ENCODE results near the gene HIGD2B.
A peak's percentile ranks its signal among the peaks of the same experiment; 100 is the strongest.
"Not testable (repeated sequence)": the region's sequence is repeated elsewhere in the genome, so short reads cannot be mapped to it uniquely, and the experiment has no call there.

The HIGD2B gene

DNA sequence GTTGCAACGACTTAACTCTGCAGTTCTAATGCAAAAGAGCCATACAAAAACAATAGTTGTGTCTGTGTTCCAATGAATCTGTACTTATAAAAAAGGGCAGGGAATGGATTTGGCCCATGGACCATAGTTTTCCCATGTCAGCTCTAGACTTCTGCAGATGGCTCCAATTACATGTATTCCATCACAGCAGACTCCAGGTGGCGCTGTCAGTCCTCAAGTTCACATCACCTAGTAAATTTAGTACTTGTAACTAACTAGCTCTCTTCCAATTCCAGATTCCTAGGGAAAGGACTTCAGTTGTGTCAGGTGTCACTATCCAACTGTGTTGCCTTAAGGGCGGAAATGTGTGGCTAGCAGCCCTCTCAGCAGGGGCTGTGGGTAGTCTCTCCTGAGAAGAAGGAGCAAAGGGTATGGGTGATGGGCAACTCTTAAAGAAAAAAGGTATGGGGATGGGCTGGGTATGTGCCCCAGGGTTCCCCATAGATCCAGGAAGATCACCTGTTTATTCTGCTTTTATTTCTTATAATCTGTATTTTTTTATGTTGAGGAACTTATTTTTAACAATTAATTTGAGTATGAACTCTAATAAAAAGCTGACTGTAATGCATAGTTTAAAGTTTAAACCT is 36.2 kb upstream of the HIGD2B start:
- Histone ChIP-seq H3K27me3 (ENCODE audit: control insufficient read depth, low read length) (no peaks in the 10 kb centered on the region), H3K4me2 (ENCODE audit: low read length) (no peak overlapping the region), H3K4me3 (ENCODE audit: low read length) (no peak overlapping the region), H3K9me2 (replicated peaks; ENCODE audit: control insufficient read depth, low read length) (no peaks in the 10 kb centered on the region), H3K79me2 (ENCODE audit: control insufficient read depth, low read length) (no peaks in the 10 kb centered on the region), H3K4me1 (ENCODE audit: control insufficient read depth, low read length) (no peaks in the 10 kb centered on the region), H3K27ac (ENCODE audit: low read depth, low read length) (no peak overlapping the region), H3F3A (ENCODE audit: control insufficient read depth, insufficient read depth) (no peaks in the 10 kb centered on the region), H3K36me3 (ENCODE audit: control insufficient read depth, low read length) (no peaks in the 10 kb centered on the region), H3K9me3 (ENCODE audit: control insufficient read depth, insufficient read depth, low read length) (no peaks in the 10 kb centered on the region), H4K20me1 (ENCODE audit: control insufficient read depth, insufficient read depth, low read depth, low read length) (no peaks in the 10 kb centered on the region)
- TF ChIP-seq EZH2phosphoT487 (IDR thresholded peaks at IDR 0.05; ENCODE audit: borderline replicate concordance, low read length), result no peak
- TF ChIP-seq, protein P1, sequence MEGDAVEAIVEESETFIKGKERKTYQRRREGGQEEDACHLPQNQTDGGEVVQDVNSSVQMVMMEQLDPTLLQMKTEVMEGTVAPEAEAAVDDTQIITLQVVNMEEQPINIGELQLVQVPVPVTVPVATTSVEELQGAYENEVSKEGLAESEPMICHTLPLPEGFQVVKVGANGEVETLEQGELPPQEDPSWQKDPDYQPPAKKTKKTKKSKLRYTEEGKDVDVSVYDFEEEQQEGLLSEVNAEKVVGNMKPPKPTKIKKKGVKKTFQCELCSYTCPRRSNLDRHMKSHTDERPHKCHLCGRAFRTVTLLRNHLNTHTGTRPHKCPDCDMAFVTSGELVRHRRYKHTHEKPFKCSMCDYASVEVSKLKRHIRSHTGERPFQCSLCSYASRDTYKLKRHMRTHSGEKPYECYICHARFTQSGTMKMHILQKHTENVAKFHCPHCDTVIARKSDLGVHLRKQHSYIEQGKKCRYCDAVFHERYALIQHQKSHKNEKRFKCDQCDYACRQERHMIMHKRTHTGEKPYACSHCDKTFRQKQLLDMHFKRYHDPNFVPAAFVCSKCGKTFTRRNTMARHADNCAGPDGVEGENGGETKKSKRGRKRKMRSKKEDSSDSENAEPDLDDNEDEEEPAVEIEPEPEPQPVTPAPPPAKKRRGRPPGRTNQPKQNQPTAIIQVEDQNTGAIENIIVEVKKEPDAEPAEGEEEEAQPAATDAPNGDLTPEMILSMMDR (IDR thresholded peaks at IDR 0.05; ENCODE audit: low read depth, low read length, poor library complexity, severe bottlenecking), result peak; percentile 87

GRCh38 chr15:72708551-72709303 is 22.7 kb upstream of the HIGD2B start:
- not testable (repeated sequence) for H3K9me2 ChIP-seq (replicated peaks; ENCODE audit: control insufficient read depth, low read length); H3F3A ChIP-seq (ENCODE audit: control insufficient read depth, insufficient read depth); H3K4me2 ChIP-seq (ENCODE audit: low read length); H3K79me2 ChIP-seq (ENCODE audit: control insufficient read depth, low read length); H4K20me1 ChIP-seq (ENCODE audit: control insufficient read depth, insufficient read depth, low read depth, low read length); H3K9me3 ChIP-seq (ENCODE audit: control insufficient read depth, insufficient read depth, low read length); H3K36me3 ChIP-seq (ENCODE audit: control insufficient read depth, low read length); H3K4me3 ChIP-seq (ENCODE audit: low read length); H3K27me3 ChIP-seq (ENCODE audit: control insufficient read depth, low read length); H3K27ac ChIP-seq (ENCODE audit: low read depth, low read length); H3K4me1 ChIP-seq (ENCODE audit: control insufficient read depth, low read length)

- no peaks in the 10 kb centered on the region for H3K27me3 ChIP-seq (ENCODE audit: control insufficient read depth, low read length)
- no peaks in the 10 kb centered on the region for H3F3A ChIP-seq (ENCODE audit: control insufficient read depth, insufficient read depth)
- no peaks in the 10 kb centered on the region for H3K9me2 ChIP-seq (replicated peaks; ENCODE audit: control insufficient read depth, low read length)
- no peak overlapping the region for H3K4me3 ChIP-seq (ENCODE audit: low read length)
- no peaks in the 10 kb centered on the region for H3K4me1 ChIP-seq (ENCODE audit: control insufficient read depth, low read length)
- H3K9me3 ChIP-seq (ENCODE audit: control insufficient read depth, insufficient read depth, low read length), result no peaks in the 10 kb centered on the region
- TF ChIP-seq, protein P1 (IDR thresholded peaks at IDR 0.05; ENCODE audit: low read depth, low read length, poor library complexity, severe bottlenecking), result no peak
- TF ChIP-seq EZH2phosphoT487 (IDR thresholded peaks at IDR 0.05; ENCODE audit: borderline replicate concordance, low read length), result no peak
- no peak overlapping the region for H3K27ac ChIP-seq (ENCODE audit: low read depth, low read length)
- H3K4me2 ChIP-seq (ENCODE audit: low read length), result no peak overlapping the region
- no peaks in the 10 kb centered on the region for H4K20me1 ChIP-seq (ENCODE audit: control insufficient read depth, insufficient read depth, low read depth, low read length)
- H3K36me3 ChIP-seq (ENCODE audit: control insufficient read depth, low read length), result no peaks in the 10 kb centered on the region
- no peaks in the 10 kb centered on the region for H3K79me2 ChIP-seq (ENCODE audit: control insufficient read depth, low read length)
Measured at GRCh38 chr15:72706266-72706665, 20.3 kb upstream of the HIGD2B start.

GRCh38 chr15:72700076-72700475 is 14.1 kb upstream of the HIGD2B start:
- no peaks in the 10 kb centered on the region for H3K79me2 ChIP-seq (ENCODE audit: control insufficient read depth, low read length)
- TF ChIP-seq, protein P1 (IDR thresholded peaks at IDR 0.05; ENCODE audit: low read depth, low read length, poor library complexity, severe bottlenecking), result no peak
- H3F3A ChIP-seq (ENCODE audit: control insufficient read depth, insufficient read depth), result no peaks in the 10 kb centered on the region

More at GRCh38 chr15:72700076-72700475, 14.1 kb upstream of the HIGD2B start:
- Histone ChIP-seq H4K20me1 (ENCODE audit: control insufficient read depth, insufficient read depth, low read depth, low read length) (no peaks in the 10 kb centered on the region), H3K4me3 (ENCODE audit: low read length) (no peak overlapping the region), H3K27ac (ENCODE audit: low read depth, low read length) (no peak overlapping the region), H3K4me1 (ENCODE audit: control insufficient read depth, low read length) (no peaks in the 10 kb centered on the region), H3K9me2 (replicated peaks; ENCODE audit: control insufficient read depth, low read length) (no peaks in the 10 kb centered on the region), H3K9me3 (ENCODE audit: control insufficient read depth, insufficient read depth, low read length) (no peaks in the 10 kb centered on the region), H3K27me3 (ENCODE audit: control insufficient read depth, low read length) (no peaks in the 10 kb centered on the region), H3K36me3 (ENCODE audit: control insufficient read depth, low read length) (no peaks in the 10 kb centered on the region), H3K4me2 (ENCODE audit: low read length) (no peak overlapping the region)

Data from DOHH2 (cell line).